GM23338 (cell line): ENCODE measurements around the gene ARF3. TPM values are rescaled to one million over a fixed set of nuclear protein-coding genes. Genes with fewer than 3 reads are reported as not detected.
"Not testable (repeated sequence)": the region's sequence is repeated elsewhere in the genome, so short reads cannot be mapped to it uniquely, and the experiment has no call there.

Experiments used
- ATAC-seq: fragments of 200-7000 bp; cut with Tn5 transposase; 3 replicates; pipeline ENCODE4 v1.9.1; 2020
- DNase-seq: peaks from one replicate; pipeline ENCODE4 v3.0.0-alpha.2; 2015; ENCODE audit warnings: low spot score
- H2AFZ ChIP-seq: fragments of 200-600 bp; sonication (generic); 2 replicates; pipeline ENCODE4 v1.8.0; 2016; ENCODE audit warnings: antibody characterized with exemption, mild to moderate bottlenecking, moderate library complexity
- H3F3A ChIP-seq: fragments of 200-600 bp; sonication (generic); replicated peaks from 2 replicates; pipeline ENCODE4 v1.8.0; 2017; ENCODE audit warnings: antibody characterized with exemption, mixed run types, low read depth
- H3K27ac ChIP-seq: fragments of 200-600 bp; sonication (generic); 2 replicates; pipeline ENCODE4 v1.6.1; 2016; ENCODE audit warnings: low read depth
- H3K27me3 ChIP-seq: fragments of 200-600 bp; sonication (generic); 2 replicates; pipeline ENCODE4 v1.8.0; 2016; ENCODE audit warnings: mild to moderate bottlenecking, mixed run types, moderate library complexity; ENCODE audit not compliant: insufficient read depth
- H3K36me3 ChIP-seq: fragments of 200-600 bp; sonication (generic); 2 replicates; pipeline ENCODE4 v1.8.0; 2016; ENCODE audit warnings: mild to moderate bottlenecking; ENCODE audit not compliant: insufficient read depth
- H3K4me1 ChIP-seq: fragments of 200-600 bp; sonication (generic); 2 replicates; pipeline ENCODE4 v1.8.0; 2016; ENCODE audit warnings: mild to moderate bottlenecking, moderate library complexity; ENCODE audit not compliant: insufficient read depth
- H3K4me2 ChIP-seq: fragments of 200-600 bp; sonication (generic); 2 replicates; pipeline ENCODE4 v1.7.1; 2017; ENCODE audit warnings: mixed run types
- H3K4me3 ChIP-seq: fragments of 200-600 bp; sonication (generic); 2 replicates; pipeline ENCODE4 v1.6.1; 2016; ENCODE audit warnings: mixed run types
- H3K79me2 ChIP-seq: fragments of 200-600 bp; sonication (generic); replicated peaks from 2 replicates; pipeline ENCODE4 v1.8.0; 2017; ENCODE audit warnings: mild to moderate bottlenecking; ENCODE audit not compliant: insufficient read depth
- H3K9me2 ChIP-seq: fragments of 200-600 bp; sonication (generic); 2 replicates; pipeline ENCODE4 v1.8.0; 2017; ENCODE audit not compliant: insufficient read depth
- H4K20me1 ChIP-seq: fragments of 200-600 bp; sonication (generic); replicated peaks from 2 replicates; pipeline ENCODE4 v1.8.0; 2017; ENCODE audit warnings: mild to moderate bottlenecking; ENCODE audit not compliant: insufficient read depth
- H3K27ac Mint-ChIP-seq: 2 replicates; pipeline ENCODE4 v1.8.0; 2020; ENCODE audit warnings: inconsistent platforms, mild to moderate bottlenecking, moderate library complexity, mixed read lengths
- H3K27me3 Mint-ChIP-seq: 3 replicates; pipeline ENCODE4 v1.8.0; 2022; ENCODE audit warnings: low read depth, mild to moderate bottlenecking, moderate library complexity, mixed read lengths, inconsistent platforms; ENCODE audit not compliant: insufficient read depth, poor library complexity
- H3K36me3 Mint-ChIP-seq: 3 replicates; pipeline ENCODE4 v1.8.0; 2021; ENCODE audit warnings: low read depth, mild to moderate bottlenecking, inconsistent platforms, moderate library complexity, mixed read lengths
- H3K4me1 Mint-ChIP-seq: 3 replicates; pipeline ENCODE4 v1.8.0; 2020; ENCODE audit warnings: mild to moderate bottlenecking, inconsistent platforms, mixed read lengths
- H3K4me3 Mint-ChIP-seq: 3 replicates; pipeline ENCODE4 v1.8.0; 2021; ENCODE audit warnings: moderate library complexity, mild to moderate bottlenecking, inconsistent platforms, mixed read lengths
- H3K9me3 Mint-ChIP-seq: 3 replicates; pipeline ENCODE4 v1.8.0; 2020; ENCODE audit warnings: moderate library complexity, mild to moderate bottlenecking, inconsistent platforms, mixed read lengths
- CREB1 ChIP-seq: fragments of 250-450 bp; sonication (Bioruptor Pico); IDR thresholded peaks from 2 replicates; pipeline ENCODE4 v1.5.0; 2020; ENCODE audit warnings: low read depth, mild to moderate bottlenecking, moderate library complexity
- JUNB ChIP-seq: IDR thresholded peaks from one replicate; pipeline ENCODE4 v1.6.1; 2016; ENCODE audit warnings: antibody characterized with exemption; ENCODE audit not compliant: unreplicated experiment
- POLR2AphosphoS5 ChIP-seq: IDR thresholded peaks from 2 replicates; pipeline ENCODE4 v1.6.1; 2016; ENCODE audit warnings: antibody characterized with exemption, low read depth
- ZNF114 ChIP-seq: fragments of 250-450 bp; sonication (Bioruptor Pico); IDR thresholded peaks from 2 replicates; pipeline ENCODE4 v1.5.0; 2020; ENCODE audit warnings: mild to moderate bottlenecking, moderate library complexity
- ZNF331 ChIP-seq: fragments of 250-450 bp; sonication (Bioruptor Pico); IDR thresholded peaks from 2 replicates; pipeline ENCODE4 v1.5.0; 2020; ENCODE audit warnings: low read depth, mild to moderate bottlenecking, moderate library complexity
- ZNF462 ChIP-seq: fragments of 250-450 bp; sonication (Bioruptor Pico); IDR thresholded peaks from 2 replicates; pipeline ENCODE4 v1.5.0; 2020; ENCODE audit warnings: mild to moderate bottlenecking, moderate library complexity
- polyA plus RNA-seq: library from polyadenylated mRNA; unstranded; fragments of >200 nt; fragmentation: Nextera tagmentation; extraction: Ambion mirVana; gene quantifications from 2 replicates; pipeline ENCODE4 v1.2.1, GENCODE V29; 2016
- total RNA-seq: library from RNA; depleted of rRNA; stranded (reverse); fragments of >200 nt; shearing (Covaris generic); gene quantifications from 2 replicates; pipeline ENCODE4 v1.2.3, GENCODE V29; 2014
- TF ChIP-seq, protein P1 (sequence below), 2 experiments: fragments of 200-600 bp in 1 of 2; sonication (generic) in 1 of 2; conservative IDR thresholded peaks; 2 replicates each; pipeline versions ENCODE4 v1.5.1 to v1.6.1; 2016 to 2017; ENCODE audit warnings: antibody characterized with exemption in 2 of 2, low read depth in 2 of 2, mild to moderate bottlenecking in 2 of 2, moderate library complexity in 1 of 2
- TF ChIP-seq, protein P2 (sequence below): IDR thresholded peaks from one replicate; pipeline ENCODE4 v1.6.1; 2018; ENCODE audit warnings: antibody characterized with exemption; ENCODE audit not compliant: unreplicated experiment

ARF3 gene
- total and polyA plus RNA-seq, 2 experiments from 2014 or later, result 53.9 to 125 TPM

GRCh38 chr12:48910196-48910595 is 47.1 kb downstream of the ARF3 start (continued):
- TF ChIP-seq ZNF462 (CRISPR knock-in tag), result no peak
- TF ChIP-seq JUNB, result no peak

- H3K4me3 Mint-ChIP-seq, H3K4me1 ChIP-seq, H3K4me2 ChIP-seq, H3K27ac Mint-ChIP-seq, H4K20me1 ChIP-seq, DNase-seq, H3K27me3 ChIP-seq, H3K27ac ChIP-seq, H3K36me3 ChIP-seq, H3K79me2 ChIP-seq, H3K36me3 Mint-ChIP-seq, H3K27me3 Mint-ChIP-seq, H3K4me3 ChIP-seq, H2AFZ ChIP-seq, H3K9me3 Mint-ChIP-seq, ATAC-seq, H3K4me1 Mint-ChIP-seq, H3K9me2 ChIP-seq, H3F3A ChIP-seq: not testable (repeated sequence)
Observed at GRCh38 chr12:48909698-48910097, 47.6 kb downstream of the ARF3 start.

GRCh38 chr12:48907245-48907644 is 50.0 kb downstream of the ARF3 start:
- H3K4me3 Mint-ChIP-seq, result no peak overlapping the region
- H3K27me3 ChIP-seq, result no peaks in the 10 kb centered on the region
- no peak overlapping the region for H2AFZ ChIP-seq
- 0 out of 2 replicates have a peak, but pooled peaks cover 3% of the 10 kb centered on the region for H3F3A ChIP-seq
- H3K9me2 ChIP-seq, result no peaks in the 10 kb centered on the region
- TF ChIP-seq ZNF331 (CRISPR knock-in tag), result no peak
- TF ChIP-seq, protein P1, sequence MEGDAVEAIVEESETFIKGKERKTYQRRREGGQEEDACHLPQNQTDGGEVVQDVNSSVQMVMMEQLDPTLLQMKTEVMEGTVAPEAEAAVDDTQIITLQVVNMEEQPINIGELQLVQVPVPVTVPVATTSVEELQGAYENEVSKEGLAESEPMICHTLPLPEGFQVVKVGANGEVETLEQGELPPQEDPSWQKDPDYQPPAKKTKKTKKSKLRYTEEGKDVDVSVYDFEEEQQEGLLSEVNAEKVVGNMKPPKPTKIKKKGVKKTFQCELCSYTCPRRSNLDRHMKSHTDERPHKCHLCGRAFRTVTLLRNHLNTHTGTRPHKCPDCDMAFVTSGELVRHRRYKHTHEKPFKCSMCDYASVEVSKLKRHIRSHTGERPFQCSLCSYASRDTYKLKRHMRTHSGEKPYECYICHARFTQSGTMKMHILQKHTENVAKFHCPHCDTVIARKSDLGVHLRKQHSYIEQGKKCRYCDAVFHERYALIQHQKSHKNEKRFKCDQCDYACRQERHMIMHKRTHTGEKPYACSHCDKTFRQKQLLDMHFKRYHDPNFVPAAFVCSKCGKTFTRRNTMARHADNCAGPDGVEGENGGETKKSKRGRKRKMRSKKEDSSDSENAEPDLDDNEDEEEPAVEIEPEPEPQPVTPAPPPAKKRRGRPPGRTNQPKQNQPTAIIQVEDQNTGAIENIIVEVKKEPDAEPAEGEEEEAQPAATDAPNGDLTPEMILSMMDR (conservative IDR thresholded peaks at IDR 0.05; ENCODE audit: low read depth in 2 of 2), result no peak
- TF ChIP-seq POLR2AphosphoS5, result no peak
- no peak for TF ChIP-seq ZNF114 (CRISPR knock-in tag)
- no peak for TF ChIP-seq CREB1 (CRISPR knock-in tag)
- TF ChIP-seq, protein P2, sequence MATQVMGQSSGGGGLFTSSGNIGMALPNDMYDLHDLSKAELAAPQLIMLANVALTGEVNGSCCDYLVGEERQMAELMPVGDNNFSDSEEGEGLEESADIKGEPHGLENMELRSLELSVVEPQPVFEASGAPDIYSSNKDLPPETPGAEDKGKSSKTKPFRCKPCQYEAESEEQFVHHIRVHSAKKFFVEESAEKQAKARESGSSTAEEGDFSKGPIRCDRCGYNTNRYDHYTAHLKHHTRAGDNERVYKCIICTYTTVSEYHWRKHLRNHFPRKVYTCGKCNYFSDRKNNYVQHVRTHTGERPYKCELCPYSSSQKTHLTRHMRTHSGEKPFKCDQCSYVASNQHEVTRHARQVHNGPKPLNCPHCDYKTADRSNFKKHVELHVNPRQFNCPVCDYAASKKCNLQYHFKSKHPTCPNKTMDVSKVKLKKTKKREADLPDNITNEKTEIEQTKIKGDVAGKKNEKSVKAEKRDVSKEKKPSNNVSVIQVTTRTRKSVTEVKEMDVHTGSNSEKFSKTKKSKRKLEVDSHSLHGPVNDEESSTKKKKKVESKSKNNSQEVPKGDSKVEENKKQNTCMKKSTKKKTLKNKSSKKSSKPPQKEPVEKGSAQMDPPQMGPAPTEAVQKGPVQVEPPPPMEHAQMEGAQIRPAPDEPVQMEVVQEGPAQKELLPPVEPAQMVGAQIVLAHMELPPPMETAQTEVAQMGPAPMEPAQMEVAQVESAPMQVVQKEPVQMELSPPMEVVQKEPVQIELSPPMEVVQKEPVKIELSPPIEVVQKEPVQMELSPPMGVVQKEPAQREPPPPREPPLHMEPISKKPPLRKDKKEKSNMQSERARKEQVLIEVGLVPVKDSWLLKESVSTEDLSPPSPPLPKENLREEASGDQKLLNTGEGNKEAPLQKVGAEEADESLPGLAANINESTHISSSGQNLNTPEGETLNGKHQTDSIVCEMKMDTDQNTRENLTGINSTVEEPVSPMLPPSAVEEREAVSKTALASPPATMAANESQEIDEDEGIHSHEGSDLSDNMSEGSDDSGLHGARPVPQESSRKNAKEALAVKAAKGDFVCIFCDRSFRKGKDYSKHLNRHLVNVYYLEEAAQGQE, result no peak
- H3K4me1 ChIP-seq, result 0 out of 2 replicates have a peak, but pooled peaks cover 2% of the 10 kb centered on the region
- H3K4me3 ChIP-seq, result no peak overlapping the region
- no peaks in the 10 kb centered on the region for H3K79me2 ChIP-seq
- no peaks in the 10 kb centered on the region for H3K4me1 Mint-ChIP-seq
- no peaks in the 10 kb centered on the region for H3K36me3 Mint-ChIP-seq
- no peaks in the 10 kb centered on the region for H3K9me3 Mint-ChIP-seq
- H3K4me2 ChIP-seq, result no peak overlapping the region
- no peaks in the 10 kb centered on the region for H3K36me3 ChIP-seq
- no peak overlapping the region for H3K27ac Mint-ChIP-seq
- DNase-seq (no peak), ATAC-seq (no peak)
- H4K20me1 ChIP-seq, result no peaks in the 10 kb centered on the region
- peaks cover 3% of the 10 kb centered on the region for H3K27me3 Mint-ChIP-seq
- no peak overlapping the region for H3K27ac ChIP-seq
